ENCODE results near the gene ZDHHC18.

ZDHHC18 gene, protein sequence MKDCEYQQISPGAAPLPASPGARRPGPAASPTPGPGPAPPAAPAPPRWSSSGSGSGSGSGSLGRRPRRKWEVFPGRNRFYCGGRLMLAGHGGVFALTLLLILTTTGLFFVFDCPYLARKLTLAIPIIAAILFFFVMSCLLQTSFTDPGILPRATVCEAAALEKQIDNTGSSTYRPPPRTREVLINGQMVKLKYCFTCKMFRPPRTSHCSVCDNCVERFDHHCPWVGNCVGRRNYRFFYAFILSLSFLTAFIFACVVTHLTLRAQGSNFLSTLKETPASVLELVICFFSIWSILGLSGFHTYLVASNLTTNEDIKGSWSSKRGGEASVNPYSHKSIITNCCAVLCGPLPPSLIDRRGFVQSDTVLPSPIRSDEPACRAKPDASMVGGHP

DNA sequence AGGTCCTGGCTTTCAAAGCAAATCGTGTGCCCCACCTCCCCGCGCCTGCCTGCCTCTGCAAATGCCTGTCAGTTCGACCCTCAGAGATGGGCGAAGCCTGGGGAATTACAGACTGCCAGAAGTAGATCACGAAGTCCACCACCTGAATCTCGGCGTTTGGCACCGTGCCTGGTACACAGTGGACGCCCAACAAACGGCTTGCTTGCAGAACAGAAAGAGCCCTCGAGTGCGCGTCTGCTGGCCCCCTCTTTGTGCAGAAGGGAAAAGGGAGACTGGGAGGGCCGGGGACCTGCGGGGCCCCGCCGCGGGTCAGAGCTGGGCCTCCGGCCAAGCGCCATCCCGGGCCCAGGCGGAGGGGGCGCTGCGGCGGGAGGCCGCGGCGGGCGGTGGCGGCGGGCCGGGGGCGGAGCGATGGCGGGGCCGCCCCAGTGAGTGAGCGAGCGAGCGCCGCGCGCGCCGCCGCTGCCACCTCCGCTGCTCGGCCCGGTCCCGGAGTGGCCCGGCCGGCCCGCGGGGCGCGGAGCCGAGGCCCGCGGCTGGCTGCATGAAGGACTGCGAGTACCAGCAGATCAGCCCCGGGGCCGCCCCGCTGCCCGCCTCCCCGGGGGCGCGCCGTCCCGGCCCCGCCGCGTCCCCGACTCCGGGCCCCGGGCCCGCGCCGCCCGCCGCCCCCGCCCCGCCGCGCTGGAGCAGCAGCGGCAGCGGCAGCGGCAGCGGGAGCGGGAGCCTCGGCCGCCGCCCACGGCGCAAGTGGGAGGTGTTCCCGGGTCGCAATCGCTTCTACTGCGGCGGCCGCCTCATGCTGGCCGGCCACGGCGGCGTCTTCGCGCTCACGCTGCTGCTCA lies at the start of gene ZDHHC18:
TSS of gene ZDHHC18 (plus strand) at position 428 of the 845 bp plus-strand sequence. CDS start at position 545, 117 bp downstream.
- DNase-seq = peak; percentile 63
- in situ Hi-C loops (cut with HindIII; ENCODE audit: low pct_ligation_motif_present, low pct_unique_long_range_greater_than_20kb, low sequenced_read_pairs) = no loop called here

GRCh38 chr1:26779098-26779668 lies 47.3 kb upstream of the ZDHHC18 start:
- in situ Hi-C loops (cut with HindIII; ENCODE audit: low pct_ligation_motif_present, low pct_unique_long_range_greater_than_20kb, low sequenced_read_pairs) = no loop called here
- DNase-seq = no peak

GRCh38 chr1:26780344-26780957 lies 46.0 kb upstream of the ZDHHC18 start:
- no peak for DNase-seq
- in situ Hi-C loops (cut with HindIII; ENCODE audit: low pct_ligation_motif_present, low pct_unique_long_range_greater_than_20kb, low sequenced_read_pairs) = no loop called here

DNA sequence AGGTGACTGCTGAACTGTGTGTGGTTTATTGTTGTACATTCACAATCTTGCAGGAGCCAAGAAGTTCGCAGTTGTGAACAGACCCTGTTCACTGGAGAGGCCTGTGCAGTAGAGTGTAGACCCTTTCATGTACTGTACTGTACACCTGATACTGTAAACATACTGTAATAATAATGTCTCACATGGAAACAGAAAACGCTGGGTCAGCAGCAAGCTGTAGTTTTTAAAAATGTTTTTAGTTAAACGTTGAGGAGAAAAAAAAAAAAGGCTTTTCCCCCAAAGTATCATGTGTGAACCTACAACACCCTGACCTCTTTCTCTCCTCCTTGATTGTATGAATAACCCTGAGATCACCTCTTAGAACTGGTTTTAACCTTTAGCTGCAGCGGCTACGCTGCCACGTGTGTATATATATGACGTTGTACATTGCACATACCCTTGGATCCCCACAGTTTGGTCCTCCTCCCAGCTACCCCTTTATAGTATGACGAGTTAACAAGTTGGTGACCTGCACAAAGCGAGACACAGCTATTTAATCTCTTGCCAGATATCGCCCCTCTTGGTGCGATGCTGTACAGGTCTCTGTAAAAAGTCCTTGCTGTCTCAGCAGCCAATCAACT lies 45.2 kb upstream of the ZDHHC18 start:
- in situ Hi-C loops (cut with HindIII; ENCODE audit: low pct_ligation_motif_present, low pct_unique_long_range_greater_than_20kb, low sequenced_read_pairs) = no loop called here
- no peak for DNase-seq

GRCh38 chr1:26782521-26783212 lies 43.8 kb upstream of the ZDHHC18 start:
- in situ Hi-C loops (cut with HindIII; ENCODE audit: low pct_ligation_motif_present, low pct_unique_long_range_greater_than_20kb, low sequenced_read_pairs) = no loop called here
- DNase-seq = no peak

DNA sequence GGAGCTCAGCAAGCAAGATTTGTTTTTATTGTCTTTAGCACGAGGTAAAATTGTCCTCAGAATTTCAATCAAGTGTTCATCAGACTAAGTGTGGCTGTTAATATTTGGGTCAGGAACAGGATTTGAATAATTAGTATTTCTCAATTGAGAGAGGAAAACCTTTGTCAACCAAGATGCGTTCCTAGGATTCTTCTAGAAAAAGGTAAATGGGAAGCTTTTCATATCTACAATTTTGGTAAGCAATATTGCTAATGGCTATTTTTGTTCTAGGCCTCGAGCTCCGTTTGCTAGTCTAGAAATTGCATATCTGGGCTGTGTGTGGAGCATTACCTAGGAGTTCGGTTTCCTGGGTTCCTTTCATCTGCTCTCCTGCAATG lies 42.9 kb upstream of the ZDHHC18 start:
- in situ Hi-C loops (cut with HindIII; ENCODE audit: low pct_ligation_motif_present, low pct_unique_long_range_greater_than_20kb, low sequenced_read_pairs) = no loop called here
- no peak for DNase-seq

GRCh38 chr1:26784023-26784871 lies 42.2 kb upstream of the ZDHHC18 start:
- in situ Hi-C loops (cut with HindIII; ENCODE audit: low pct_ligation_motif_present, low pct_unique_long_range_greater_than_20kb, low sequenced_read_pairs) = no loop called here
- peak; percentile 36 for DNase-seq

- no peak for DNase-seq
- in situ Hi-C loops (cut with HindIII; ENCODE audit: low pct_ligation_motif_present, low pct_unique_long_range_greater_than_20kb, low sequenced_read_pairs) = no loop called here
Observed at GRCh38 chr1:26784886-26785285, 41.6 kb upstream of the ZDHHC18 start.

- in situ Hi-C loops (cut with HindIII; ENCODE audit: low pct_ligation_motif_present, low pct_unique_long_range_greater_than_20kb, low sequenced_read_pairs) = no loop called here
- peak; percentile 24 for DNase-seq
Observed at GRCh38 chr1:26785611-26786436, 40.7 kb upstream of the ZDHHC18 start.

DNA sequence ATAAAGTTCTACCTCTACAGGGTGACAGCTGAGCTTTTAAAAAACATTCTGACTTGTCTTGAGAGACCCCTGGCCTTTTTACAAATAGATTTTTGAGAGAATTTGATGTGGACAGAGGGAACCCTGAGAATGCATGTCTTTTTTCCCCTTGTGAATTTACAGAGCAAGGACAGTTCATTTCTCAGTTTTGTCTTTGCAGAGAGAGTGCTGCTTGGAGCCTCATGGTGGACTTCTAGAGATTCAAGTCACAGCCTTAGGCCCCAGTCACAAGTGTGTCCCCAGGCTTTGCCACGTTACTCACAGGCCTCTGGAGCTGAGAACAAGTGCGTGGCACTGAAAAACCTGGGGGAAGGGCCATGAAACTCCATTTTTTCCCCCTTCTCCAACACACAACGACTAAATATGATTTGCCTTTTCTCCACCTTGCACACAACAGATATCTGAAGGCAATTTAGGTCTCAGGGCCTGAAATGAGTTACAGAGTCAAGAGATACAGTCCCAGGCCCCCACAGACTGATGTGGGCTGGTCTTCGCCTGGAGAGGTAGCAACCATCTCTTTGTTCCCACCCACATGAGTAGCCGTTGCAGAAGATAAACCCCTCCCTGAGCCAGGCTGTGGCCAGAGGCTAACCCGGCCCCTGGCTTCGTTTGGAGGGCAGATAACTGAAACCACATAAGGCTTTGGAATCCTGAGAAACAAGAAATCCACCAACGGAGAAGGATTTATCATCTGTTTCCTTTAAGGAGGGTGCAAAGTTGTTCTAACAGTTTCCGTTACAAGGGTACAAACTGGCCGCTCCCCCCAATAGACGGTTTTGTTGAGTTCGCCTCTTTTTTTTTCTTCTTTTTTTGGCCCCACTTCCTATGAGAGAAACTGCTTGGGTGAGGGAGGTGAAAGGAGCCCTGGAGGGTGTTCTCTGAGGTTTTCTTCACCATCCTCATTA lies 39.8 kb upstream of the ZDHHC18 start:
- in situ Hi-C loops (cut with HindIII; ENCODE audit: low pct_ligation_motif_present, low pct_unique_long_range_greater_than_20kb, low sequenced_read_pairs) = no loop called here
- DNase-seq = peak; percentile 78

DNA sequence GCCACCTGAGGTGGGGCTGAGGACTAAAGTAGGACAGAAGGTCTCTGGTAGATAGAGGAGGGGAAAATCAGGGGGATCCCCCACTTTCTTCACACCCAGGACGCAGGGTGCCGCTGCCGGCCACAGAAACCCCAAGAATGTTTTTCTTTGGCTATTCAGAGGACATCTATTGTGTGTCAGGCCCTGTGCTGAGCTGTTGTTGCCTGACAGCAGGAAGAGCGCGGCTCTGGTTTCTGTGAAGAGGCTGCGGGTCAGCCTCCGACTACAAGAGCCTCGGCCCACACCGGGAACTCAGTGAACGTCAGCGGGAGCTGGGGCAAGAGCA lies 39.1 kb upstream of the ZDHHC18 start:
- no peak for DNase-seq
- in situ Hi-C loops (cut with HindIII; ENCODE audit: low pct_ligation_motif_present, low pct_unique_long_range_greater_than_20kb, low sequenced_read_pairs) = no loop called here

- peak; percentile 81 for DNase-seq
- in situ Hi-C loops (cut with HindIII; ENCODE audit: low pct_ligation_motif_present, low pct_unique_long_range_greater_than_20kb, low sequenced_read_pairs) = no loop called here
Observed at GRCh38 chr1:26787706-26788514, 38.6 kb upstream of the ZDHHC18 start, which contains the start of gene PIGV. Gene PIGV (plus strand): TSS chr1:26787950. CDS start chr1:26790816, 2,866 bp downstream.

DNA sequence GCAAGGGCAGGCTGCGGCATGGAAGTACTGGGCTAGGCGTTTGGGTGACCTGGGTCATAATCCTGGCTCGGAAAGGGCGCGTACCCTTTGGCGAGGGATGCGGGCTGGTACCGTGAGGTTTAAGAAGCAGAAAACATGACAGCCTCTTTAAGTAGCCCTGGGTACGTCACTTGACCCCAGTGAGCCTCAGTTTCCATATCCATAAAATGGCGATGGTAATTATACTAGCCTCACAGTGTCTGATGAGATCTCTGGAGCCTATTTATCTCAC lies 38.0 kb upstream of the ZDHHC18 start:
- in situ Hi-C loops (cut with HindIII; ENCODE audit: low pct_ligation_motif_present, low pct_unique_long_range_greater_than_20kb, low sequenced_read_pairs) = no loop called here
- no peak for DNase-seq

DNA sequence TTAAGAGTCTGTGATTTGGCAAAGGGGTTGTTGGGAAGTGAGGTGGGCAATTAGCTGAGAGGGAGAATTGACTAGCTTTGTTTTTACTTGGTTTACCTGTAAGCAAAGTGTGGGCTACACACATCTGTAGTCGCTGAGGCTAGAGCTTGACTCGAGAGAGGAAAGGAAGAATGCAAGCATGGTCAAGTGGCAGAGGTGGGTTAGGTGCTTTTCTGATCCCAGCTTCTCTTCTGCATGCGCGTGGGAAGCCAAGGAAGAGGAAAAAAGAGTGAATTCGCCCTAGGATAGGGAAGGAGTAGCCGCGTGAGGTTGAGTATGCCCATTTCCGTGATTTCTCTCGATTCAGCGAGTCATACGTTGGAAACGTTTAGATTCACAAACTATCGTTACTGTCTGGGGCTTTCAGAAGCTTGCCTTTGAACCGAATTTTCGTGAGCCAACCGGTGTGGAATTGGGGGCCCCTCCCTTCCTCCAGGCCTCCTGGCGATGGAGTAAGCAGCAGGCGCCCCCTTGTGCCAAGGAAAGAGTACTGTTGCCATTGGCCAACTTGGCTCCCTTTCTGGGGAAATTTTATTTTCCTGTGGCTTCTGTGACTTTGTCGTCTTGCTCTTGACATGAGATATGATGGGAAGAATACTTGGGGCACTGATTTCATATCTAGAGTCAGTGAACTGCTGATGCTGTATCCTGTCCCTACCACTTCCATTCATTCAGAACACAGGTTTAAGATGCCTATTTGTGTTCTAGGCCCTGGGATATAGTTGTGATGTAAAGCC lies 37.5 kb upstream of the ZDHHC18 start:
- DNase-seq = peak; percentile 79

GRCh38 chr1:26789612-26789865 lies 36.9 kb upstream of the ZDHHC18 start:
- DNase-seq = no peak
- in situ Hi-C loops (cut with HindIII; ENCODE audit: low pct_ligation_motif_present, low pct_unique_long_range_greater_than_20kb, low sequenced_read_pairs) = no loop called here

More for the DNA sequence above, 37.5 kb upstream of the ZDHHC18 start:
- in situ Hi-C loops (cut with HindIII; ENCODE audit: low pct_ligation_motif_present, low pct_unique_long_range_greater_than_20kb, low sequenced_read_pairs) = no loop called here
